HG03097 (cell line): ENCODE results near the gene GREB1L.
"Not testable (repeated sequence)": the region's sequence is repeated elsewhere in the genome, so short reads cannot be mapped to it uniquely, and the experiment has no call there.

Experiments
- ATAC-seq: cut with Tn5 transposase; IDR thresholded peaks from one replicate; pipeline ENCODE4 v1.9.1; 2021; ENCODE audit not compliant: unreplicated experiment, low FRiP score

GREB1L gene

DNA sequence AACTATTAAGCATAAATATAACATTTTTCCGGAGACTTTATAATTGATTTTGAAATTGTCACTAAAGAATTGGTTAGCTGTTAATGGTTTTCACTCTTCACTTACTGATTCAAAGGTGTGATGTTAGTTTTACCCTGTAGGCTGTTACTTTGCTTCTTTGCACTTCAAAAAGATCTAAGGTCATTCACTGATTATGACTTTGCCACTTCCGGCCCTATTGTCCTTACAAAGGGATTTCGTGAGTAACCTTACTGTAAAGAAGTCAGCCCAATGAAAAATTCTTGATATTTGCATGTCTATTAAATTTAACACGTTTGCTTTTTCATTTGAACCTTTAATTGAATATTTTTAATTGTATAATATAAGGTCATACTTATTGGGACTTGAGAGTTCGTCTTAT lies 61.4 kb downstream of the GREB1L start:
- ATAC-seq = no peak

DNA sequence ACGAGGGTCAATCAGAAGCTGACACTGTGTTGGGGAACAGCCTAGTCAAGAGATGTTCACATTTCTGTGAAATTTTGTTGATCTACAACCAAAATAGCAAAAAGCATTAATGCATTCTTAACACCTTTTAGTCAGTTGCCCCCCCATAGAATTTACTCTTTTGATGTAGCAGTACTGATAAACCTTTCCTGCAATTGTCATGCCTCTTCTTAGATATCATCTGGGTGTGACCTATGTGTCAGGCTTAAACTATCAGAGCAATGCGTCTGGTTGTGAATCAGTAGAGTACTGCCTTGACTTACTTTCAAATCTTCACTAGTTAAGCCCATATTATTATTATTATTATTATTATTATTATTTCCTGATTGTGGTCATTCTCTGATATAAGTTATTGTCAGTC lies 61.9 kb downstream of the GREB1L start:
- ATAC-seq = no peak

DNA sequence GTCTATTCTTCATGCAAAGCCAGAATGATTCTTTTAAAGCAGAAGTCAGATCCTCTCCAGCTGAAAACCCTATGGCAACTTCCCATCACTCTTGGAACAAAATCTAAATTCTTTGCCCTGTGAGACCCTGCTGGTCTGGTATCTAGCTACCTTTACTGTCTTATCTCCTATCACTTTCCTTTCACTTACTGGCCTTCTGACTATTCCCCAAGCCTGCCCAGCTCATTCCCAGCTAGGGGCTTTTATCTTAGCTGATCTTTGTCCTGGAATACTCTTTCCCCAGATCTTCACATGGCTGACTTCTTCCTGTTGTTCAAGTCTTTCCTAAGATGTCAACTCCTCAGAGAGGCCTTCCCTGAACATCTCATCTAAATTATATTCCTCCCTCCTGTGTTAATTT lies 63.6 kb downstream of the GREB1L start:
- ATAC-seq = no peak

DNA sequence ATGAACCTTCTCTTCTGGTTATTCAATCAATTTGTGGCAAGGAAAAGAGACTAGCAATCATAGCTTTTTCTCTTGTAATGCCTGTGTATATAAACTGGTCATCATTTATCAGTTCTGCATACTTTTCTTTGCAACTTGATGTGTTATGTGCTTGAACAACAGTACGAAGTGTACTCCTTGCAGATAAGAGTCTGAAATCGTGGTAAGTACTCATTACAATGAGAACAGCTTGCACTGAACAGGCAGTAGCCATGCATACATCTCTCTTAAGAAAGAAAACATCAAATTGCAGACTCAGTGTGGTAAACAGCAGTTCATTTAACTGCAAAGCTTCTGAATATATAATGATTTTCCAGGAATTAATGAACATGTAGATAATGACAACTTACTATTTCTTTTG lies 64.3 kb downstream of the GREB1L start:
- no peak for ATAC-seq

DNA sequence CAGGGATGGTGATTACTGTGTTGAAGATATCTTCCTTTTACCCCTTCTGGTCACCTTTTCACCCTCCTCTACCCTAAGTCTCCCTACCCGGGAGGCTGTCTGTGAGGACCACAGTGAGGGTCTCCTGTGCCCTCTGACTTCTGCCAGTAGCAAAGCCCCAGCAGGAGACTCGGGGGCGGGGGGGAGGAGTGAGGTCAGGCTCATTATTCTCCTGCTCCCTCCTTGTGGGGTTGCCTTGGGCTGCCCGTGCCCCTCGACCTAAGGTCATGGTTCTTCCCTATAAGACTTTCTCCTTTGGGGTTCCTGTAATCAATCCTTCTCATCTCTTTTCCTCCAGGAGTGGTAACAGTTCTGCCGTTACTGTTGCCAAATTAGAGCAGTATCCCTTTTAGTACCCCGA lies 65.5 kb downstream of the GREB1L start:
- no peak for ATAC-seq

DNA sequence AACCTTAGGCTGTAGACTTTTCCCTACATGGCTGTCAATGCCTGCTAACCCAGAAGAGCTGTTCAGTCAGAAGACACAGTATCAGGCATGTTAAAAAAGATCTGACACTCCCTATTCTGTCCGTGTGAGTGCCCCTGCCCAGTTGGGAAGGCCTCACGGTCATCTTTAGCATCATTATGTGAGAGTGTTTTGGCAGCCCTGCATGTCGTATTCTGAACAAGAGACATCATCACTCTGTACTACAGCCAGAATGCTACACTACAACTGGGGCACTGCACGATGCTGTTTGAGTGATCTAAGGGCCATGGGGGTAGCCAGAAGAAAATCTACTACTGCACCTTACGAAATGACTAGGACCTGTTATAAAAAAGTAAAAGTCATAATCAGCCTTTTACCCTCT lies 67.2 kb downstream of the GREB1L start:
- ATAC-seq = no peak

DNA sequence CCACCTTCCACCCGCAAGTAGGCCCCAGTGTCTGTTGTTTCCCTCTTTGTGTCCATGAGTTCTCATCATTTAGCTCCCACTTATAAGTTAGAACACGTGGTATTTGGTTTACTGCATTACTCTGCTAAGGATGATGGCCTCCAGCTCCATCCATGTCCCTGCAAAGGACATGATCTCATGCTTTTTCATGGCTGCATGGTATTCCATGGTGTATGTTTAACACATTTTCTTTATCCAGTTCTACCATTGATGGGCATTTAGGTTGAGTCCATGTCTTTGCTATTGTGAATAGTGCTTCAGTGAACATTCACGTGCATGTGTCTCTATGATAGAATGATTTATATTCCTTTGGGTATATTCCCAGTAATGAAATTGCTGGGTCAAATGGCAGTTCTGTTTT lies 69.9 kb downstream of the GREB1L start:
- not testable (repeated sequence) for ATAC-seq

DNA sequence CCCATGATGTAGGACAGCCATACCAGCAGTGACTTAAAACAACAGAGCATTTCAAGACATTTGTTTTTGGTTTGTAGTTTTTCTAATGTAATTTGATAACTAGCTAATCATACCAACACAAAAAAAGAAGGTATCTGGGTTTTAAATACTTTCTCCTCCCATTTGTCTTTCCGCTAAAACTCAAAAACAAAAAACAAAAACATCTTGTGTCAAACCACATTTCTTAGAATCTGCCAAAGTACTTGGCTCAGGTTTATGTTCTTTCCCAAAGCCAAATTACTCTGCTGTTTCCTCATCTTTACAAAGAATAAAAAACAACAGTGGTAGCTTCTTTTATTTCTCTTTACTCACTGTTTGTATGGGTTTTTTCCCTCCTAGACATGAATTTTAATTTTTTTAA lies 71.5 kb downstream of the GREB1L start:
- ATAC-seq = no peak

DNA sequence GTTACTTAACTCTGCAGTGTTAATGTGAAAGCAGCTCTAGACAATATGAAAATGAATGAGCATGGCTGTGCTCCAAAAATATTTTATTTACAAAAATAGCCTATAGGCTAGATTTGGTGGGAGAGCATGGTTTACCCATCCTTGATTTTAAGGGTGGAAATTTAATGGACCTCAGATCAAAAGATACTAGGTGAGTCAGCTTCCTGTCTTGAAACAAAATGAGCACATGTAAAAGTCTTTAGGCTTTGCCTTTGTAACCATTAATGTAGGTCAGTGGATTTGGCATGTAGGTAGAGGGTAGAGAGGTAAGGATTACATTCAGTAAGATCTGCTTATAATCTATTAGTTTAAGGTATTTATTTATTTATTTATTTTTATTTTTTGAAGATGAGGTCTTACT lies 72.7 kb downstream of the GREB1L start:
- no peak for ATAC-seq

DNA sequence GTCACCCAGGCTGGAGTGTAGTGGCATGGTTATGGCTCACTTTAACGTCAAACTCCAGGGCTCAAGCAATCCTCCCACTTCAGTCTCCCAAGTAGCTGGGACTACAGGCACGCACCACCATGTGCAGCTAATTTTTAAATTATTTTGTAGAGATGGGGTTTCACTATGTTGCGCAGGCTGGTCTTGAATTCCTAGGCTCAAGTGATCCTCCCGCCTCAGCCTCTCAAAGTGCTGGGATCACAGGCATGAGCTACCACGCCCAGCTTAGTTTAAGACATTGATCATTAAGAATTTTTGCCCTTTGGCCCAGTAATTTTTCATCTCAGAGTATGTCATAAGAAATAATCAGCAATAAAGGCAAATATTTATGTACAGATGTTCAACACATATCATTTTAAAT lies 73.1 kb downstream of the GREB1L start:
- ATAC-seq = not testable (repeated sequence)

DNA sequence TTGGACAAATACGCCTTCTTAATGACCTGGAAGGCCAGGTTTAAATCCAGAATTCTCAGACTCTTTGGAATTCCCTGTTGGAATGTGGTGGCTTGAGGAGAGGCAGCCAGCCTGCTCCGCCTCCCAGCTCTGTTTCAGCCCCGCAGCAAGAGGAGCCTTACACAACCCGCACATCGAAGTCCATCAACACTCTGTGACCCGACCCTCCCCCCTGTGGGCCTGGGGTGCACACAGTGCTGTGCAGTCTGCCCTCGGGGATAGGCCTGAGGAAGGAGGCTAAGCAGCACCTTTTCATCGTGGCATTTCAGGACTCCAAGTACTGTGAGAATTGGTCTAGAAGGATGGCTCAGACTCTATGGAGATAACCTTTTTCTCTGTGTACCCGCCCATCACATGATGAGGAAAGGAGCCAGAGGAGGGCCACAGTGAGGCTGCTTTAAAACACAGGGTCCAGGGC lies 73.7 kb downstream of the GREB1L start:
- no peak for ATAC-seq

DNA sequence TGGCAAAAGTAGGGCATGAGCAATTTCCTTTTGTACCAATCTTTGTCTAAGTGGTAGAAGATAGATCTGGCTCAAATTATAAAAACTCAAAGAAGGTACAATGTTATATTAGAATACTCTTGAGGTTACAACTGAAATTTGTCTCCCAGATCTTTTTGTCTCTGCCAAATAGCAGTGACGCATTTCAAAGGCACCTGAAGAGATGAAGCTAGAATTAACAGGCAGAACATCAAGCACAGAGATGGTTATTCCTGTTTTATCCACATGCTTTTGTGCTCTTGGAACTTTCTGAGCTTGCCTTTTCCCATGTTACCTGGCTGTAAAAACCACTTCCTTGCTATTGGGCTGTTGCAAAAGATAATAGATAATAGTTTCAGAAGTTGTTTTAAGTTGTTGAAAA lies 74.3 kb downstream of the GREB1L start:
- ATAC-seq = no peak

DNA sequence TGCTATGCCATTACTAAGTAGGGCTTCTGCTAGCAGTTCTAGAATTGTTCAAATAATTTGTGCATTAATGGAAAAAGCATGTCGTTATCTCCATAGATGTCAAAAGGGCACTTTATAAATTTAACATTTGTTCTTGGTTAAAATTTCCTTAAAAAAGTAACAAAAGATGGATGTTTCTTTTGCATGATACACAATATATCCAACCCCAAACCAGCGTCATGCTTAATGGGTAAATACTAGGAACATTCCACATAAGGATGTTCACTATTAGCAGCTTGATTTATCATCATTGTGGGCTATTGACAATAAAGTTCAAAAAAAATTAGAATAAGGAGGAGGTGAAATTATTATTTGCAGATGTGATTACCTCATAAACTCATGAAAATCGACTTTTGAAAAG lies 79.7 kb downstream of the GREB1L start:
- no peak for ATAC-seq

DNA sequence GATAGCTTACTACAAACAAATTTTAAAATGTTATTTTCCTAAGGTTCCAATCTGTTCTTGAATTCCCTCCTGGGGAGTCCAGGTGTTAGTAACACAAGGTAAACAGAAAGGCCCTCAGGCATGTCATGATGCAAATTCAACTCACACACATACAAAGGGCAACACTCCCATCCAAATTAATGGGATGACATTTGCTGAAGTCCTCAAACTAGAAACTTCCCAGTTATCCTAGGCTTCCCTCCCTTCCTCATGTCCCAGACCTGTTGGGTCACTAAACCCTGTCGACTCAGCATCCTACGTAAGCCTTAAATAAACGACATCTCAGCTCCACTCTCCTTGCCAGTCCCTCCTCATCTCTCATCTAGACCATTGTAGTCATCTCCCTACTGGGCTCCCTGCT lies 85.1 kb downstream of the GREB1L start:
- no peak for ATAC-seq

DNA sequence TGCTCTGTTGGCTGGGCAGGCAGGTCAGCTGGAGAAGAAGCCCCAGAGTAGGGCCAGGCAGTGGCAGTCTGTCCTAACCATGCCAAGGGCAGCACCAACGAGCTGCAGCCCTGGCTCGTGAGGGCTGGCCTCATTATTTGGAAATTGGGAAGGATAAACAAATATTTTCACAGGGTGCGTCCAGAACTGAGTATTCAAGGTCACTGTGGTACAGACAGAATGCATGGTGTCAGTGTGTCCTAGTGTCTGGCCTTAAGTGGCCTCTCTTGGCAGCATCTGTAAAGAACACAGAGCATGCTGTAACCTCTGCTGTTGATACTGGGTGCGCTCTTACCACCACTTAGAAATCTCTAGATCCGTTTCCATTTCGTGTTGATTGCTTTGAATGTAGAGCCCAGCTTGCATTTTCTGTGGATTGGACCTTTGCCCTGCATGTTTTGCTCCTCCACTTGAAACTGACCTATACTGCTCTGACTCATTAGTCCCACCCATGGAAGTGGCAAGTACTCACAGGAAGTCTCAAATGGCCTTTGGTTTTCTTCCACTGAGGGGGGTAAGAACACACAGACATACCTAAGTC lies 88.2 kb downstream of the GREB1L start:
- no peak for ATAC-seq

DNA sequence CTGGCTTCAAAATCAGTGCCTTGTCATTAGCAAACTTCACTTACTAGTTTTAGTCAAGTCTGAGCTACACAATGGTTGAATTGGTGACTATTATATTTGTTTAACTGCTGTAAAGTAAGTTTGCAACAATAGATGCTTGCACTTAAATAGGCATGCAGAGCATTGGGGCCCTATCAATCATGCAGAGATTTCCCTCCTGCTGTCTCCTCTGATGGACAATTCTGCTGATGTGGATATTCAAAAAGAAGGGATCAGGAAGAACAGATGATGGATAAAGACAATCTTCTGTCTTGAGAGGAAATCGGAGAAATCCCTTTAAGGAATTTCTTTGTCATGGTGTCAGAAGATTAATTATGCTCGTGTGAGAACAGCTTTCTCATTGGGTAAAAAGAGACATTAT lies 89.0 kb downstream of the GREB1L start:
- no peak for ATAC-seq

DNA sequence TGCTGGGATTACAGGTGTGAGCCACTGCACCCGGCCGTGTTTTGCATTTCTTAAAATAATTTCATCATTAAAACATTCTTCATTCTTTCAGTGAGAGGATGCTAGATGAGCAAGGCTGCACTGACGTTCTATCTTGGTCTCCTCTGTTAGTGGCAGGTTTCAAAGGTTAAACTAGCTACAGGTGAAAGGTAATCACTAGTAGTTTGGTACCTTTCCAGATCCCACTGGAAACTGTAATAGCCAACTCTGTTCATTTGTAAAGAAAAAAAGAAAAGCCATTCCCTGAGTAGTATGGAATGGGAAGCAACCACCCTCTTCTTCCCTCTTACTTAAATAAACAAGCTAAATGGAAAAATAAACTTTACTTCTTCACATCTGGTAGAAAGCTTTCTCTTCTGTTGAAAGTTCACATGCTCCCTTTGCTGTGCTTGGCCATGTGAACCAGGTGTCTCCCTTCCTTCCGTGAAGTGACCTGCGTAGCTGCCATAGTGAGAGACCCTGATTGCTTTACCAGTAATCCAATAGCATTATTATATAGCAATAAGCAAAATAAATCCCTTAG lies 94.0 kb downstream of the GREB1L start:
- ATAC-seq = no peak

DNA sequence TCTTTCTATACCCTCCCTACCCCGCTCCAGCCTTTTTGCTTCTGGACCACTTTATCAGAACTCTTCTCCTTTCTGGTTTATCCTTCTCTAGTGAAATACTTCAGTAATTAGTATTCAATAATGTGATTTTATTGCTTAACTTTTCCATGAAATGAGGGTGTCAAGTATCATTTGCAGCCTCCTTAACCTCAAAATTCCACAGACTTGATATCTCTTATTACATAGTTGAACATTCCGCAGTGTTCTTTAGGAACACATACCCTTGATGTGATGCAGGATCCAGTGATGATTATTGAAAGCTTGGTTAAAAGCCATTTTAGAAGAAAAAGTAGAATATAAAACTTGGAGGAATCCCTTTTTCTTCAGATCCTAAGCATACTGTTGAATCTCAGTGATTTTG lies 94.8 kb downstream of the GREB1L start:
- no peak for ATAC-seq

DNA sequence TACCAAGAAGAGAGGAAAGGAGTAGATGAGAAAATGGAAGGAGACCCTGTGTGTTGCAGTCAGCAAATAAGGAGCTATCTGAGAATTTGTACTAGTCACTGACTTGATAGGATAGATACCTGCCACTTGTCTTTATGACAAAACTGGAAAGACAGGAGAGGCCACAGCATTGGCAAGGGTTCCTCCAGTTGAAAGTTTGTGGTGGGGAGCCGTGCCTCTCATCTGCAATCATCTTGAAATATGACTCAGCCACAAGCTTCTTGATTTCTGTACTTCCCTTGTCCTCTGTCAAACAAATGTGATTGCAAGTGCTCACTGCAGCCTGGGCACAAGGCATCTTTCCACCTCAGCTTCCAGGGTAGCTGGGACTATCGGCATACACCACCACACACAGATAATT lies 99.1 kb downstream of the GREB1L start:
- ATAC-seq = no peak

DNA sequence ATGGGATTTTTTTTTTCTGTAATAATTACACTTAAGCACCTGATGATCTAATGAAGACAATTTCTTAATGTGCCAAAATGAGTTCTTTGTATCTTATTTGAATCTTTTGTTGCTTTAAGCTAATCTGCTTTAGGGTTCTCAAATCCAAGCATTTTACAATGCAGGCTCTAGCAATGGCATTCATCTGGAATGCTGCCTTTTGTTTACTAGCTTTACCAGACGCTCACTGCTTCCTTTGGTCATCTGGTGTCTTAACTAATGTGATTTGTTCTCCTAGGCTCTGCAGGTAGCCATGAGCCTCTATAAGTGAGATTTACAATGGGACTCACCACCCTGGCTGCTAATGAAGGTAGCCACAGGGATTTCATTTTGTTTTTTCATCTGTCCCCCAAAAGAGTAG lies 100.3 kb downstream of the GREB1L start:
- ATAC-seq = no peak

DNA sequence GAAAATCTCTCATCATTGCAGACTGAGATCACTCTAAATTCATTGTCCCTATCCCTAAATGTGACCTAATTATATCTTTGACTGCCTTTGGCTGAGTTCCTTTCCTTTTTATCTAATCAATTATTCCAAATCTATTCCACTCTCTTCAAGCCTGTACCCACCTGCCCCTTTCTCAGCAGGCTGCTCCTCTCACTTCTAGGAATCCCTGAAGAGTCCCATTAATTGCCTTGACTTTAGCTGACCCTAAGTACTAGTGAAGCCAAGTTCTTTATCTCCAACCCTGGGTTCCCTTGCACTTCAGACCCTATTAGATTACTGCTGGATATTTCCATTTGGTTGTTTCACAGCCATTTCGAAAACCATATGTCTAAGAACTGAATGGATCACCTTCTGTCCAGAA lies 102.8 kb downstream of the GREB1L start:
- ATAC-seq = no peak

DNA sequence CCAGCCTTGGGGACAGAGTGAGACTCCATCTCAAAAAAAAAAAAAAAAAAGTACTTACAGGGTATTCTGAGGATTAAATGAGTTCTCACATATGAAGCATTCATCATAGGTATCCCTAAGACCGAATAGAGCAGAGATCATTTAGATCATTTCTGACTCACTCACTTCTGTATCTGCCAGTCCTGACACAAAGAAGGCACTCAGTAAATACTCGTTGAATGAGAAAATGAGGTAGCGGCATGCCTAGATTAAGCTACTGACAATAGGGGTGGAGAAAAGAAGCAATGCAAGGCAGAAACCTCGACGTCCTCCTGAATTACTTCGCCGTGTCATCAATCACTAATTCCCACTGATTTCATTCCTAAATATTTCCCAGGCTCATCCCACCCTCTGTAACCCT lies 103.8 kb downstream of the GREB1L start:
- no peak for ATAC-seq

DNA sequence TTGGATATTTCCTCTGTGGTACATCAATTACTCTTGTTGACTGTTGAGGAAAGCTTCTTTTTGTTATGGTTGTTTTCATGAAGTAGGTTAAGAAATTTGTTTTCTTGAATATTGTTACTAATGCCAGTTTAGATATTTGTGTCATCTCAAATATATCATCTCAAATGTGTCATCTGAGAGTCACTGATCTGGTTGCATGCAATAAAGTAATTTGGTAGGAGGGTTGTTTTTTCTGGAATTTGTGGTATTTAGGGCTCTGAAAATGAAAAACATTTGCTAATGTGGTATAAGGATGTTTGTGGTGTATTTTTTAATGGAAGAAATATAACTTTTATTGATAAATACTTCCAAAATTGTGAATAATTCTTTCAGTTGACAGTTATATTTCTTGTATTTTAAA lies 117.7 kb downstream of the GREB1L start:
- ATAC-seq = no peak
